ENCODE results near the gene RGMB. TPM values are rescaled to one million over a fixed set of nuclear protein-coding genes. Genes with fewer than 3 reads are reported as not detected.

RGMB gene
- total and polyA plus RNA-seq, 2 donors (not counting 1 experiment from before 2014, with no cell fraction given) = 14.7 to 18.3 TPM

DNA sequence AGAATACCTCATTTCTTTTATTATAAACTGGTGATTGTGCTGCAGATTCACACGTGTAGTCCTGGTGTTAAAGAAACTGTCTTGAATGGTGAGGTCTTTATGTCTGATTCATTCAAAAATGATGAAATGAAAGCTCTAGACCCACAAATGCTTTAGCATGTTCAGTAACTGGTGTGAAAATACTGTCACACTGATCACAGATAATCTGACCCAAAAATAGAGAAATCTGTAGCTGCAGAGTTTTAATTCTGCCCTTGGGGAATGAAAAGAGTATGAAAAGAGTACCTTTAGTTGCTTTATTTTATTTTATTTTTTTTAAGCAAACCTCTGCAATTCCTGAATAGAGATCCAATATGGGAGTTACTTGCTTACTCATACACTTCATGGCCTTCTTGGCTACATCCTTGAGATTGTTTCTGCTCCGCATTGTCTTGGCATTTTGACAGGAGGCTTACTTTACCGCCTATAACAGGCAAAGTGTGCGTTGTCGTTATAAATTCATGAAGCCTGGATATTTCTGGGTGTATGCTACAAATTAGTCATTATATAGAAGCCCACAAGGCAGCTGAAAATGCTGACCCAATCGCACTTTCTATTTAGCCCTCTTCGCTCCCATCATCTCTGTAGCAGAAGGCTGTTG, 2.7 kb downstream of the RGMB start:
- no peak for ATAC-seq (ENCODE audit: low read depth)
- intact Hi-C loops (cut with micrococcal nuclease) = loop anchor here (10.0 kb wide), 1 partner anchor 1901 kb away; the partner anchor contains the start of gene ERAP2
- H3K9ac ChIP-seq (ENCODE audit: low read length) = no peak overlapping the region
- POLR2A ChIA-PET = no interaction called here
- no peak overlapping the region for H2AFZ ChIP-seq (ENCODE audit: insufficient read depth, low read depth, low read length, poor library complexity, severe bottlenecking)
- Mint-ChIP-seq H3K4me3 (peak overlapping the region; percentile 96), H3K9me3 (ENCODE audit: insufficient read depth) (no peaks in the 10 kb centered on the region), H3K4me1 (peaks cover 50% of the 10 kb centered on the region), H3K27me3 (no peaks in the 10 kb centered on the region), H3K27ac (no peak overlapping the region)
- no peak overlapping the region for H3K27ac ChIP-seq (ENCODE audit: low read length in 2 of 2)
- WGBS (ENCODE audit: insufficient coverage) = 96% methylated on average over 4 of the region's 7 CpGs
- H3K79me2 ChIP-seq (ENCODE audit: control insufficient read depth, insufficient read depth, low read length) = peaks cover 67% of the 10 kb centered on the region
- H3K9me3 ChIP-seq (ENCODE audit: control extremely low read depth in 1 of 3, control insufficient read depth in 2 of 3, insufficient read depth in 1 of 3, low read length in 2 of 3) = peaks cover 0 to 5% (median 0%) of the 10 kb centered on the region in 3 donors
- peak overlapping the region; percentile 86 for H3K4me2 ChIP-seq (replicated peaks; ENCODE audit: low read depth, low read length, poor library complexity, severe bottlenecking)
- TF ChIP-seq, protein P1, sequence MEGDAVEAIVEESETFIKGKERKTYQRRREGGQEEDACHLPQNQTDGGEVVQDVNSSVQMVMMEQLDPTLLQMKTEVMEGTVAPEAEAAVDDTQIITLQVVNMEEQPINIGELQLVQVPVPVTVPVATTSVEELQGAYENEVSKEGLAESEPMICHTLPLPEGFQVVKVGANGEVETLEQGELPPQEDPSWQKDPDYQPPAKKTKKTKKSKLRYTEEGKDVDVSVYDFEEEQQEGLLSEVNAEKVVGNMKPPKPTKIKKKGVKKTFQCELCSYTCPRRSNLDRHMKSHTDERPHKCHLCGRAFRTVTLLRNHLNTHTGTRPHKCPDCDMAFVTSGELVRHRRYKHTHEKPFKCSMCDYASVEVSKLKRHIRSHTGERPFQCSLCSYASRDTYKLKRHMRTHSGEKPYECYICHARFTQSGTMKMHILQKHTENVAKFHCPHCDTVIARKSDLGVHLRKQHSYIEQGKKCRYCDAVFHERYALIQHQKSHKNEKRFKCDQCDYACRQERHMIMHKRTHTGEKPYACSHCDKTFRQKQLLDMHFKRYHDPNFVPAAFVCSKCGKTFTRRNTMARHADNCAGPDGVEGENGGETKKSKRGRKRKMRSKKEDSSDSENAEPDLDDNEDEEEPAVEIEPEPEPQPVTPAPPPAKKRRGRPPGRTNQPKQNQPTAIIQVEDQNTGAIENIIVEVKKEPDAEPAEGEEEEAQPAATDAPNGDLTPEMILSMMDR (IDR thresholded peaks at IDR 0.05) = no peak
- TF ChIP-seq EZH2 (IDR thresholded peaks at IDR 0.05; ENCODE audit: borderline replicate concordance, insufficient read depth, low read depth, low read length, poor library complexity, severe bottlenecking) = no peak
- no peaks in the 10 kb centered on the region for H3K27me3 ChIP-seq (replicated peaks in 1 of 4; ENCODE audit: control extremely low read depth in 1 of 4, control insufficient read depth in 3 of 4, insufficient read depth in 4 of 4, low read length in 3 of 4)
- CTCF ChIA-PET = interaction anchor here (1.1 kb wide), 1 partner anchor 20 kb away, joined by 4 read pairs; no protein-coding TSS in a partner anchor
- no peak overlapping the region for H3K4me3 ChIP-seq (ENCODE audit: control extremely low read depth in 1 of 5, extremely low read depth in 1 of 5, insufficient read depth in 1 of 5, low read depth in 2 of 5, low read length in 4 of 5)
- peaks cover 6 to 16% of the 10 kb centered on the region in 2 experiments for H3K36me3 ChIP-seq (replicated peaks in 1 of 2; ENCODE audit: control extremely low read depth in 1 of 2, control insufficient read depth in 1 of 2, extremely low read depth in 1 of 2, insufficient read depth in 2 of 2, low read length in 1 of 2)
- no peak for DNase-seq
- peaks cover 25 to 29% of the 10 kb centered on the region in 2 donors for H3K4me1 ChIP-seq (ENCODE audit: control insufficient read depth in 2 of 2, insufficient read depth in 2 of 2, low read length in 2 of 2)
- peaks cover 30% of the 10 kb centered on the region for H4K20me1 ChIP-seq (ENCODE audit: control insufficient read depth, insufficient read depth, low read length, poor library complexity, severe bottlenecking)

DNA sequence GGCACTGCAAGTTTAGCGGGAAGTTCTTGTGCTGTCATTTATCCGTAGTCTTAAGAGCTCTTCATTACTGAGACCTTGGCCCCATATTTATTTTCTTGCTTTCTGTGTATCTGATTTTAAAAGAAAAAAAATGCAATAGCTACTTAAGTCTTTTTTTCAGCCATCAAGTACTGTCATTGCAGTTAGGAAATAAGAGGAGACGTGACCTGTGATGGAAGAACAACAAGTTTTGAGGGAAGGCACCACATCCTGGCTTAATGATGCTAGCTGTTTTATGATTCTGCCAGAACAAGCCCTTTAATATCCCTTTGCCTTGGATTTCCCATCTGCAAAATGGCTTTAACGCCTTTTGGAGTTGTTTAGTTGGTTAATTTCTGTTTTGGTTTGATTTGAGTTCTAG, 3.8 kb downstream of the RGMB start:
- ATAC-seq (ENCODE audit: low read depth) (no peak), DNase-seq (no peak)
- CTCF ChIA-PET = interaction anchor here (0.6 to 2.2 kb wide), 6 partner anchors 8 to 1546 kb away, joined by 3 to 21 read pairs (median 3); no protein-coding TSS in a partner anchor
- H3K4me1 ChIP-seq (ENCODE audit: control insufficient read depth in 2 of 2, insufficient read depth in 2 of 2, low read length in 2 of 2) = peaks cover 19 to 25% of the 10 kb centered on the region in 2 donors
- peaks cover 0 to 5% (median 0%) of the 10 kb centered on the region in 3 donors for H3K9me3 ChIP-seq (ENCODE audit: control extremely low read depth in 1 of 3, control insufficient read depth in 2 of 3, insufficient read depth in 1 of 3, low read length in 2 of 3)
- H3K79me2 ChIP-seq (ENCODE audit: control insufficient read depth, insufficient read depth, low read length) = peaks cover 76% of the 10 kb centered on the region
- TF ChIP-seq EZH2 (IDR thresholded peaks at IDR 0.05; ENCODE audit: borderline replicate concordance, insufficient read depth, low read depth, low read length, poor library complexity, severe bottlenecking) = no peak
- TF ChIP-seq, protein P1 (IDR thresholded peaks at IDR 0.05) = no peak
- Mint-ChIP-seq H3K4me1 (peaks cover 39% of the 10 kb centered on the region), H3K4me3 (no peak overlapping the region), H3K9me3 (ENCODE audit: insufficient read depth) (no peaks in the 10 kb centered on the region), H3K27ac (no peak overlapping the region), H3K27me3 (no peaks in the 10 kb centered on the region)
- POLR2A ChIA-PET = no interaction called here
- H3K36me3 ChIP-seq (replicated peaks in 1 of 2; ENCODE audit: control extremely low read depth in 1 of 2, control insufficient read depth in 1 of 2, extremely low read depth in 1 of 2, insufficient read depth in 2 of 2, low read length in 1 of 2) = peaks cover 6 to 19% of the 10 kb centered on the region in 2 experiments
- no peak overlapping the region for H3K9ac ChIP-seq (ENCODE audit: low read length)
- intact Hi-C loops (cut with micrococcal nuclease) = loop anchor here (10.0 kb wide), 1 partner anchor 1902 kb away; the partner anchor contains the start of gene ERAP2
- no peak overlapping the region for H2AFZ ChIP-seq (ENCODE audit: insufficient read depth, low read depth, low read length, poor library complexity, severe bottlenecking)
- H3K27ac ChIP-seq (ENCODE audit: low read length in 2 of 2) = no peak overlapping the region
- H3K4me3 ChIP-seq (ENCODE audit: control extremely low read depth in 1 of 5, extremely low read depth in 1 of 5, insufficient read depth in 1 of 5, low read depth in 2 of 5, low read length in 4 of 5) = no peak overlapping the region
- H4K20me1 ChIP-seq (ENCODE audit: control insufficient read depth, insufficient read depth, low read length, poor library complexity, severe bottlenecking) = peaks cover 36% of the 10 kb centered on the region
- 83% methylated on average over 1 of the region's 4 CpGs for WGBS (ENCODE audit: insufficient coverage)
- no peaks in the 10 kb centered on the region for H3K27me3 ChIP-seq (replicated peaks in 1 of 4; ENCODE audit: control extremely low read depth in 1 of 4, control insufficient read depth in 3 of 4, insufficient read depth in 4 of 4, low read length in 3 of 4)
- no peak overlapping the region for H3K4me2 ChIP-seq (replicated peaks; ENCODE audit: low read depth, low read length, poor library complexity, severe bottlenecking)

Measured in B cell (primary cell).